PC-9 (cell line): ENCODE results near the gene LYZL2.
"Not testable (repeated sequence)": the region's sequence is repeated elsewhere in the genome, so short reads cannot be mapped to it uniquely, and the experiment has no call there.

ENCODE experiments used
- CTCF ChIP-seq: fragments of 200-600 bp; sonication (generic); conservative IDR thresholded peaks from 2 replicates; pipeline ENCODE4 v1.6.1; 2017; ENCODE audit warnings: mixed run types, antibody characterized with exemption, mild to moderate bottlenecking, moderate library complexity
- EZH2 ChIP-seq: fragments of 200-600 bp; sonication (generic); IDR thresholded peaks from 2 replicates; pipeline ENCODE4 v1.8.0; 2017; ENCODE audit warnings: antibody characterized with exemption, low read depth

- TF ChIP-seq CTCF, EZH2: not testable (repeated sequence)
These were observed 18.5 kb downstream of the LYZL2 start for GRCh38 chr10:30611041-30611440.
